HG02884 (cell line): ENCODE data around the gene NCK2.

Experiments used
- ATAC-seq: cut with Tn5 transposase; IDR thresholded peaks from one replicate; pipeline ENCODE4 v1.9.1; 2021; ENCODE audit warnings: mild to moderate bottlenecking, moderate library complexity; ENCODE audit not compliant: unreplicated experiment

The NCK2 gene

DNA sequence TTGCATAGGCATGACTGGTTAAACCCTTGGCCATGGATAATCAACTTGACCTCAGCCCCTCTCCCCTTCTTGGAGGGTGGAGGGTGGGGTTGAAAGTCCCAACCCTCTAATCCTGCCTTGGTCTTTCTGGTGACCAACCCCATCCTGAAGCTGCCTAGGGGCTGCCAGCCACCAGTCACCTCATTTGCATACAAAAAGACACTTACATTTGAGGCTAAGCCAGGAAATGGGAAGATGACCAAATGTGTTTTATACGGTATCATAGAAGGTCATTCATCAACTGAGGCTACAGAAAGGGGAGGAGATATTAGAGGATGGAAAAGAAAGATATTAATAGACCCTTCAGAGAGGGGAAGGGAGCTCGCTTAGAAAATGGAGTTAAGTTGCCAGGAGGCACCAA is 96.8 kb downstream of the NCK2 start:
- ATAC-seq, result no peak

- ATAC-seq, result no peak
Observed at GRCh38 chr2:105842555-105842954, 97.8 kb downstream of the NCK2 start.

DNA sequence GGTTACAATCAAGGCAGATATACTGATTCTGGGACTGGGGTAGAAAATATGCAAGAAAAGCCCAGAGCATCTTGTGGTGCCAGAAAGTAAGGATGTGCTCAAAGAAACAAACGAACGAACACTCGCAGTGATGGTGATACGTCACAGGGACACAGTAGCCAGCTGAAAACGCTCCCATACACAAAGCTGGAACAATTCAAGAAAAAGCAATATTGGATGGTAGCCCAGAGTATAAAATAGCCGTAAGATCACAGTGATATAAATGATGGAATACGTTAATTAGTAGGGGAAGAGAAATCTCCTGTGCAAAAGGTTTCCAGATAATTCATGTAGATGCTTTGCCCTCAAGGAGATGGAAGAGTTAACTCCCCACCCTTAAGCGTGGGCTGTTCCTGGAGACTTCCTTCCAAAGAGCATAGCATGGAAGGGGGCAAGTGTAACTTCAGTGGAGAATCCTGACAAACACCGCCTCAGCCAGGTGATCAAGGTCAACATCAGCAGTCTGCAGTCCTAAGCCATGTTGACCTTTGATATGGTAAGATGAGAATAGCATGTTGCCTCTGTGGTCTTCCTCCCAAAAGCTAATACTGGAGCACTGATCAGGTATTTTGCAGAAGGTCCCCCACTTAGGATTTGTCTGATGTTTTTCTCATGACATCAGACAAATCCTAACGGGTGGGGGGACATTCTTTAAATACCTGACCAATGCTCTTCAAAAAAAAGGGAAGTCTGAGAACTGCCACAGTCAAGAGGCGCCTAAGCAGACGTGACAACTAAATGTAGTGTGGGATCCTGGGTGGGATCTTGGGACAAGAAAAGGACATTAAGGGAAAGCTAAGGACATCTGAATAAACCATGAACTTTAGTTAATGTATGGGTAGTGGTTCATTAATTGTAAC is 99.0 kb downstream of the NCK2 start:
- ATAC-seq, result no peak

DNA sequence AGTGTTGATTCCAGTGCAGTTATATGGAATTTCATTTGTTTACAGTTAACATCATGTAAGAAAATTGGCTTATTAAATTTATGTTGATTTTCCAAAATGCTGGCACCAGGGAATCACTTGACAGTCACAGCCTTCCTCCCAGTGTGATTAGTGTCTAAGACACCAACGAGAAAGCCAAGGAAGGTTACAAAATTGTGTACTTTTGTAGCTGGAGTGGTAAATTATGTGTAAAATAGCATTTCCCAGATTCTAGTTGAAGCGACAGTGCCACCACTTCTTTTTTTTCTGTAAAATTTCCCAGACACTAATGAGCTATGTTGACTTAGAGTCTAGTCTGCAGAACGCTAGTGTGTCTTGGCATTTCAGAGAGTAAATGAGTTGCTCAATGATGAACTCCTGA is 101.3 kb downstream of the NCK2 start:
- no peak for ATAC-seq

DNA sequence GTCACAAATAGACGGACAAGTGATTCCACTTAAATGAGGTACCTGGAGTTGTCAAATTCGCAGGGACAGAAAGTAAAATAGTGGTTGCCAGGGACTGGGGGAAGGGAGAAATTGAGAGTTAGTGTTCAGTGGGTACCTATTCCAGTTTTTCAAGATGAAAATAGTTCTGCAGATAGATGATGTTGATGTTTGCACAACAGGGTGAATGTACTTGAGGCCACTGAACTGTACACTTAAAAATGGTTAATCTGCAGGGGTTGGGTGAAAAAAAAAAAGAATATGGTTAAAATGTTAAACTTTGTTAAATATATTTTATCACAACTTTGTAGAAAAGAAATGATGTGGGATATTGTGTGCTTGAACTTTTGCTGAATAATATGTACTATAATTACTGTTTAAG is 102.3 kb downstream of the NCK2 start:
- no peak for ATAC-seq

DNA sequence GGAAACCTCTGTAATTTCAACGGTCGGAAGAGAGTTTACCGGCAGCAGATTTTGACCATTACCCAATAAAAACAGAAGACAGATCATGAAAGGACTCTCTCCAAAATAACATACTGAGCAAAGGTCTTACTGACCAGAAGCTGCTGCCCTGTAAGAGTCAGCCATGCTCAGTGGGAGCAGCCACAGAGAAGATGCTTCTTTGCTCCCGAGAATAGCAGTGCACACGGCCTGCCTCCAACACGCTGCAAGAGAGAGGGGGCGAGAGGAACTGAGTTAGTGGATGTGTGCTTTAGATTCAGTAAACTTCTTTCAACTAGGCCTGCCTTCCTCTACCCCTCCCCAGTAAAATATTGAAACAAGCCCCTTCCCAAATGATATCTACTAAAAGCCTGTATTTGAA is 103.7 kb downstream of the NCK2 start:
- ATAC-seq, result no peak

DNA sequence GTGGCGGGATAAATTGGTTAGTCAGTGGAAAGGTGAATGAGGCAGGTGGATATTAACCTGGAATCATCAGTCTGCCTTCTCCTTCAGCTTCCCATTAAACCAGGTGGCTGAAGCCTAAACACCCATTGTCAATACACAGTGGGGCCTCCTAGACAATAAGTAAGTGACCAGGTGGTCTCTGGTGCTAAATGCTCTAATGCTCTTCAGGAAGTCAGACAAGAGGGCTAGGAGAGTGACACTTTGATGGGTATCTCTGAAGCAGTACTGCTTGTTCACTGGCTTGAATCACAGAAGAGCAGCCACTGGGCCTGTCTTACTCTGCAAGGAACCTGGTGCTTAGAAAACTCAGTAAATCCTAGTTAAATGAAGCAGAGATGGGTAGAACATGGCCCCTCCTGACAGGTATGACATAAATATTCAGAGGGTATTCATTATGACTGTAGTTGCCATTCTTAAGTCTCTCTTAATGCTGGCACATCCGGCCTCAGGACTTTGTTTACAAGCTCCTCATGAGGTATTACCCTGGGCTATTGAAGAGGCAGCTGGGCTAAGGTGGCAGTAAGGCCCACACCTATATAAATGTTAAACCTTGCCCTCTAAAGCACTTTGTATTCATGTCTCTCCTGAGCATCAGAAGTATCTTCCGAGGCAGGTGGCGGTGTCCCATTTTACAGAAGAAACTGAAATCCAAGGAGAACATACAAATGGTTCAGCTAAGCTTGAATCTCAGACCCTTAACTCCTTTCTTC is 104.9 kb downstream of the NCK2 start:
- no peak for ATAC-seq

DNA sequence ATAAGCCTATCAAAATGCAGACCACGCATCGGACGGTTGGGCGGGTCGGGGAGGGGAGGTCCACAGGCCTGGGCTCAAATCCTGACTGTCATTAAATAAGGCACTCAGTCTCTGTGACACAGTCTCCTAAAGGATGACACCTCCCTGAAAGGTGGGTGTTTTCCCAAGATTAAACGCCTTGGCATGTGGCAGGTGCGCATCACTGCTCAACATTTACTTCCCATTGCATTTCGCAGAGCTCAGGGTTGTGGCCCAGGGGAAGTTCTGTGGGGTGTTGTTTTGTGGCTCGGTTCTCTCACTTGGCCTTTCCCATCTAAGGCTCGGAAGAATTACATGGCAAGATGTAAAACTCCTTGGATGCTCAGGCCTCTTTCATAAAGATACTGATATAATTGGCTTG is 107.4 kb downstream of the NCK2 start:
- ATAC-seq, result no peak

- ATAC-seq, result no peak
Observed at GRCh38 chr2:105853354-105854088, 108.8 kb downstream of the NCK2 start.

GRCh38 chr2:105854972-105855371 is 110.3 kb downstream of the NCK2 start:
- no peak for ATAC-seq

DNA sequence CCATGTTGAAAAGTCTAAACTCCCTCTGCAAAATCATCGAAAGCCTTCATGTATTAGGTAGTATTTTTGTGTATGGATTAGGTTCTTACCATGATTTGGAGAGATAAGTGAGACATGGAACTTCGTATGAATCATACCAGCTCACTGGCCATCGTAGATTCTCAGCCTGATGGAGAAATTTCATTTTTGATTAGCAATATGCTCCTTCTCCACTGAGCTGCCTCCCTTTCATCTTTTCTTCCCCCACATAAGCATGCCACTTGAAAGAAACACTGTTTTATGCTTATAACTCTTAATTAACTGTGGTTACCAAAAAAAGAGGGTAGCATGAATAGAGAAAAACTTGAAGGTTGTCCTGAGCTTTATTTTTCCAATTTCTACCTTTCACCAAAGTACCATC is 111.9 kb downstream of the NCK2 start:
- ATAC-seq, result no peak

DNA sequence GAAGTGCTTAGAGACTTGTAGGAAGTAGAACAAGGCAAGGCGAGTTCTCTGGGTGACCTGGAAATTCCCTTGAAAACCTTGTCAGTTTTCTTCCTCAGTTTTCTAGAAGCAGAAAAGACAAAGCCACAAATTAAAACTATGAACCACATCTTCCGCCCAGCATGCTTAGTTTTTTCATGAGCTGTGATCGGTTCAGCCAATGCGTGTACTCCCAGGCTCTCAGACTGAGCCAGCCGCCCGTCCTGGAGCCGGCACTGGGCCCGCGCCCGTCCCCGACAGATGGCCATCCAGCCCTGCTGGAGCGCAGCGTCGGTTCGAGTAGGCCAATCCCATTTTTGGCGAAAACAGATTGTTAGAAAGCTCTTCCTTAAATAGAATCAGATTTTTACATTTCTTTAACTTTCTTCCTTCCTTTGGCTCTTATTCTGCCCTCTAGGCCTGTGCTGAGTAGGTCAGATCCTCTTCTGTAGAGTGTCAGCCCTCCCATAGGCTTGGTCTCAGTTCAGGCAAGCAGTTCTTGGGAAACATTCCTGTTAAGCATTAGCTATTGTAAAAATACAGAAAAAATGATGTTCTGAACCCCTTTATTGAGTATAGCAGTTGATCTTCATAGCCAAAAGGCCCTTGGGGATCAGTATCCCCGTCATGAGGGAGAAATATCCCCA is 112.5 kb downstream of the NCK2 start:
- no peak for ATAC-seq

GRCh38 chr2:105858868-105859693 is 114.4 kb downstream of the NCK2 start:
- no peak for ATAC-seq

GRCh38 chr2:105859694-105859951 is 114.9 kb downstream of the NCK2 start:
- ATAC-seq, result no peak

DNA sequence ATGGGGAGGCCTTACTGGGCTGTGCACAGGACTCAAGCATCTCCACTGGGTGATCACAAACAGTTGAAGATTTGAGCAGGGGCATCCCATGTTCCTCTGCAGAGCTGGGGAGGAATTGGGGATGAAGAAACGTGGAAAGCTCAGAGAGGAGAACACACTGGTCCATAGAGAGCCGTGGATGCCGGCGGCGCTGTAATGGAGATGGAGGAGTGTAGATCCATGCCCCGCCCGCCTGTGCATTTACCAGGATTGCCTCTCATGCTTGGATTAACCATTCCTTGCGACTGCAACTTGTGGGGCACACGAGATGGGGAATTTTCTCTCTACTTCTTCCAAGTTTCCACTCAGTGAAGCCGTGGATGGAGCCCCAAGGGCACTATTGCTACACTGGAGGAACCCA is 115.9 kb downstream of the NCK2 start:
- no peak for ATAC-seq

DNA sequence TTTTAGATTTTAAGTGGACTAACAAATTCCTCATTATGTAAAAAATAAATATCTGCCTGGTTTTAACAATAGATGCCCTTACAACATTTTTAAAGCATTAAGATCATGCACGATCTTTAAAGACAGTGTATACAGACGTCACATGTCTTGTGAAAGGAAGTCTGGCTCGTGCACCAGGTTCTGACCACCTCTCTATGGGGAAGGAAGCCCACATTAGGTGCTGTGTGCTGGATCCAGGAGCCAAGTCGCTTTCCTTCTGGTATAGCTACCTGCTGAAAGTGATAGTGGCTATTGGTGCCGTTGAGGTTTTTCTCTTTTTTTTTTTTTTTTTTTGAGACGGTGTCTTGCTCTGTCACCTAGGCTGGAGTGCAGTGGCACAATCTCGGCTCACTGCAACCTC is 116.5 kb downstream of the NCK2 start:
- no peak for ATAC-seq

- no peak for ATAC-seq
Observed at GRCh38 chr2:105862843-105863242, 118.1 kb downstream of the NCK2 start.

DNA sequence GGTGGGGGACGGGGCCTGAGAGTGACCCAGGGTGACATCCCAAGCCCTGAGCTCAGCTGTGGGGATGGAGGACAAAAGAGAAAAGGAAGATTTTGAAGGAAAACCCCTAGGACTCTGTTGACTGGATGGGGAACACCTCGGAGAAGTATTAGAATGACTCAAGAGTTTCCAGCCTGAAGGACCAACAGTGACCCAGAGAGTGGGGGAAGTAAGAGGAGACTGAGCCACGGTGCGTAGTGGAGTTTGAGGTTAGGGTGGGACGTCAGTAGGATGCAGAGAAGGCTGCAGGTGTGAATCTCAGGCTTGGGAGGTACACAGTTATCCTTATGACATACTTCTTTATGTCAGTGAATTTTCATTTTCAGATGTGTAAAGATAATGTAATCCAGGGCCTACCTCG is 119.5 kb downstream of the NCK2 start:
- no peak for ATAC-seq

- no peak for ATAC-seq
Observed at GRCh38 chr2:105865222-105865913, 120.7 kb downstream of the NCK2 start.
